Esophagus squamous epithelium (tissue), 5 donors: ENCODE measurements around the gene CDK11A. TPM values are rescaled to one million over a fixed set of nuclear protein-coding genes. Genes with fewer than 3 reads are reported as not detected.
"Not testable (repeated sequence)": the region's sequence is repeated elsewhere in the genome, so short reads cannot be mapped to it uniquely, and the experiment has no call there.

Source experiments
- DNase-seq: peaks from one replicate; lab custom pipeline; 2025; lab: John Stamatoyannopoulos, UW
- H3K27ac ChIP-seq, 4 donors: fragments of 200-600 bp; sonication (generic); one replicate each; pipeline ENCODE4 v1.5.1; 2016 to 2019; ENCODE audit warnings: mild to moderate bottlenecking in 1 of 4
- H3K27me3 ChIP-seq, 4 donors: fragments of 200-600 bp; sonication (generic); 1 replicate in 3 of 4; 2 replicates in 1 of 4; pipeline versions ENCODE4 v1.5.1 to v1.6.0; 2017 to 2021; ENCODE audit warnings: antibody characterized with exemption in 1 of 4
- H3K36me3 ChIP-seq, 3 donors: fragments of 200-600 bp; sonication (generic); one replicate each; pipeline ENCODE4 v1.5.1; 2016 to 2019
- H3K4me1 ChIP-seq, 3 donors: fragments of 200-600 bp; sonication (generic); one replicate each; pipeline ENCODE4 v1.5.1; 2017 to 2019
- H3K4me3 ChIP-seq, 4 donors: fragments of 200-600 bp; sonication (generic); 1 replicate in 3 of 4; 2 replicates in 1 of 4; pipeline ENCODE4 v1.5.1; 2016 to 2019; ENCODE audit warnings: mild to moderate bottlenecking in 2 of 4, moderate library complexity in 1 of 4
- H3K9me3 ChIP-seq, 3 donors: fragments of 200-600 bp; sonication (generic); one replicate each; pipeline ENCODE4 v1.5.1; 2016 to 2019
- CTCF ChIP-seq, 6 experiments: fragments of 450-650 bp in 4 of 6; fragments of 200-600 bp in 2 of 6; sonication (generic) in 2 of 6; IDR thresholded peaks; one replicate each; pipeline ENCODE4 v1.5.1; 2016 to 2019; ENCODE audit warnings: antibody characterized with exemption in 6 of 6, mild to moderate bottlenecking in 4 of 6, moderate library complexity in 4 of 6
- POLR2A ChIP-seq, 4 donors: fragments of 450-650 bp; IDR thresholded peaks; one replicate each; pipeline ENCODE4 v1.6.1; 2017; ENCODE audit warnings: antibody characterized with exemption in 4 of 4, mild to moderate bottlenecking in 4 of 4, moderate library complexity in 3 of 4
- WGBS, 2 donors: methylation state at CpG; one replicate each; pipeline ENCODE4 v1.1.5; 2018; 5-methylcytosine and 5-hydroxymethylcytosine counted together
- intact Hi-C: fragments of 100-400 bp; cut with DNase I; formaldehyde crosslinking; loops from one replicate; pipeline ENCODE4 v1.15.0; 2022
- total RNA-seq, 4 donors: library from RNA; depleted of rRNA; stranded (reverse); fragments of >200 nt; gene quantifications; one replicate each; pipeline ENCODE4 v1.1.0, GENCODE V29; 2016
- donor health status: DM: yes; HTN: yes; CAD: no.

The CDK11A gene
- total RNA-seq, 4 donors from 2014 or later = 12.7 to 32.2 (median 22.4) TPM

GRCh38 chr1:1721201-1721600 is 3.0 kb downstream of the CDK11A start:
- WGBS, 2 donors = 82 to 83% methylated on average over 7 of the region's 7 CpGs
- intact Hi-C loops = no loop called here
- no peak for DNase-seq
- TF ChIP-seq POLR2A (IDR thresholded peaks at IDR 0.05) (no peak), CTCF (IDR thresholded peaks at IDR 0.05) (no peak)
- Histone ChIP-seq H3K4me3 (no peak overlapping the region), H3K27me3 (no peaks in the 10 kb centered on the region), H3K4me1 (peaks cover 0 to 8% (median 0%) of the 10 kb centered on the region in 3 donors), H3K27ac (no peak overlapping the region), H3K36me3 (peaks cover 0 to 44% (median 10%) of the 10 kb centered on the region in 3 donors), H3K9me3 (no peaks in the 10 kb centered on the region)

- H3K9me3 ChIP-seq, DNase-seq, H3K27ac ChIP-seq, intact Hi-C loops, H3K4me1 ChIP-seq, H3K4me3 ChIP-seq, H3K27me3 ChIP-seq: not testable (repeated sequence)
- H3K36me3 ChIP-seq = peaks cover 0 to 50% (median 4%) of the 10 kb centered on the region in 3 donors
- WGBS, 2 donors = 81 to 94% methylated on average over 8 of the region's 18 CpGs
Observed at GRCh38 chr1:1715109-1715883, 8.9 kb downstream of the CDK11A start.

DNA sequence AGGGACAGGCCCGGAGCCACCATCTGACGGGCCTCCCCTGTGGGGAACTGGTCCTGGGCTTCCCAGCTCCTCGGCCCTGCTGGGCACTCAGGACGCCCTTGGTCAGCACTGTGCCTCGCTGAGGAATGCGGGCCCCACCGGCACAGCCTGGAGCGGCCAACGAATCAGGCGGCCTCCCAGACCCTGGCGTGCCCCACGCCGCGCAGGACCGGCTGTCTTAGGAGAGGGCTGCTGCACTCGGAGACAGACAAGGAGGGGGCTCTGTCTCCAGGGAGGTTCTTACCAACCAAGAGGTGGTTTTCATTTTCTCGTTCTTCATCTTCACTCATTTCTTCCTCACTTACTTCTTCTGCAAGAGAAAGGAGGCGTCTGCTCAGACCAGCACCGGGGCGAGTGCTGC is 16.3 kb downstream of the CDK11A start:
- H3K4me1 ChIP-seq, DNase-seq, H3K9me3 ChIP-seq, H3K27ac ChIP-seq, intact Hi-C loops, H3K27me3 ChIP-seq, H3K4me3 ChIP-seq: not testable (repeated sequence)
- H3K36me3 ChIP-seq = peaks cover 0 to 41% (median 12%) of the 10 kb centered on the region in 3 donors
- 100% methylated on average over 2 of the region's 20 CpGs; no CpG with 5 or more reads in 1 of the 2 donors for WGBS, 2 donors

GRCh38 chr1:1707241-1707640 is 16.9 kb downstream of the CDK11A start:
- H3K4me1 ChIP-seq, intact Hi-C loops, H3K27ac ChIP-seq, H3K27me3 ChIP-seq, DNase-seq, H3K9me3 ChIP-seq, H3K4me3 ChIP-seq: not testable (repeated sequence)
- no CpG with 5 or more reads among the region's 23 CpGs for WGBS, 2 donors
- H3K36me3 ChIP-seq = peaks cover 0 to 41% (median 12%) of the 10 kb centered on the region in 3 donors

DNA sequence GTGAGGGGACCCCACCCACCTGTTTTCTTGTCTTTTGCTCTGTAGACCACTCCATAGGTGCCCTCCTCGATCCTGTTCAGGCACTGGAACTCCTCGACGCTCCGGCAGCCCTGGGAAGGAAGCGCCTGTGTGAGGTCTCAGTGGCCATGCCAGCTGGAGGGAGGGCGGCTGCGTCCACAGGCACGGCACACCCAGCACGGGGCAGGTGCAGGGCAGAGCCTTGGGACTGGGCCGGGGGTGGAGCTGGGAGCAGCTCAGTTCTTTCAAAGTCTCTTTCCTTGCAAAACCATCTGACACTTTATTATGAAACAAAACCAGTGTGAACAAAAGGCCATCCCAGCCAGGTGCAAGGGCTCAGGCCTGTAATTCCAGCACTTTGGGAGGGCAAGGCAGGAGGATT is 18.5 kb downstream of the CDK11A start:
- intact Hi-C loops, H3K4me1 ChIP-seq, H3K27ac ChIP-seq, H3K27me3 ChIP-seq, H3K4me3 ChIP-seq, H3K9me3 ChIP-seq, DNase-seq: not testable (repeated sequence)
- WGBS, 2 donors = no CpG with 5 or more reads among the region's 10 CpGs
- H3K36me3 ChIP-seq = peaks cover 0 to 41% (median 12%) of the 10 kb centered on the region in 3 donors

DNA sequence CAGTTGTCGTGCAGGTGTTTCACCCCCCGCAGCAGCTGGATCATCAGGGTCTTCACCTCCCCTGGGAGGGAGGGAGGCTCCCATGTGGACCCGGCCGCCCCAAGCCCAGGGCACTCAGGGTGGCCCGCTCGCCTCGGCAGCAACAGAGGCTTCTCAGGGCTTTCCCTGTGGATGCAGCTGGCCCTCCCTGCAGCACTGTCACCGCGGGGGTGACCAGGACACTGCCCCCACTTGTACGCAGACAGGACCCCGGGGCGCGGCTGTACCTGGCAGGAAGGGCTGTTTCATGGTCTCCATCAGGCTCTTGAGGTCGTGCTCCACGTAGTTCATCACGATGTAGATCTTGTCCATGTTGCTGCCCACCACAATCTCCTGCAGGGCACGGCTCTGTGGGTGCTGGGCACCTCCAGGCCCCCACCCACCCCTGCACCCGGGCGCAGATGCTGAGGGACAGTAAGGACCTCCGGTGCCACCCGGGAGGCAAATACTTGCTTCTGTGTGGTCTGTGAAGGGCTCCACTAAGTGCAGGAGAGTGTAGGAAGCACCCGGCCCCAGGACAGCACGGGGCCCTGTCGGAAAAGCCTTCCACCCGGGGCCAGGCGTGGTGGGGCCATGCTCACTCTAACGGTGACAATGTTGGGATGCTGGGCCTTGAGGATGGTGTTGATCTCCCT is 19.7 kb downstream of the CDK11A start:
- H3K4me1 ChIP-seq, intact Hi-C loops, DNase-seq, H3K27me3 ChIP-seq, H3K27ac ChIP-seq, H3K4me3 ChIP-seq, H3K9me3 ChIP-seq: not testable (repeated sequence)
- peaks cover 0 to 41% (median 12%) of the 10 kb centered on the region in 3 donors for H3K36me3 ChIP-seq
- 80 to 97% methylated on average over 2 to 6 of the region's 27 CpGs for WGBS, 2 donors

DNA sequence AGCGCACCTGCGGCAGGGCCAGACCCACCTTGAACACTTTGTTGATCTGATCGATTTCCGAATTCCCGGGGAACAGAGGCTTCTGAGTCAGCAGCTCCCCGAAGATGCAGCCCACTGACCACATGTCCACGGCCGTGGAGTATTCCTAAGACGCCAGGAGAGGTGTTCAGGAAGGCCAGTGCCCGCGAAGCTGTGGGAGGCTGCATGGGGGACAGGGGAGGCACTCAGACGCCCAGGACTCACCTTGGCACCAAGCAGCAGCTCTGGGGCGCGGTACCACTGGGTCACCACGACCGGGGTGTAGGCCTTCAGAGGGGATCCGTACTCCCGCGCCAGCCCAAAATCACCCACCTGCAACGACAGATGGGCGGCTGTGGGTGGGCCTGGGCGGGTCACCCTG is 20.4 kb downstream of the CDK11A start:
- no peaks in the 10 kb centered on the region for H3K4me1 ChIP-seq
- H3K27ac ChIP-seq = no peak overlapping the region
- no peaks in the 10 kb centered on the region for H3K9me3 ChIP-seq
- peaks cover 0 to 41% (median 12%) of the 10 kb centered on the region in 3 donors for H3K36me3 ChIP-seq
- 85 to 100% methylated on average over 5 to 13 of the region's 22 CpGs for WGBS, 2 donors
- no peak overlapping the region for H3K4me3 ChIP-seq
- DNase-seq = no peak
- intact Hi-C loops = no loop called here
- TF ChIP-seq POLR2A (IDR thresholded peaks at IDR 0.05) (no peak), CTCF (IDR thresholded peaks at IDR 0.05) (no peak)
- no peaks in the 10 kb centered on the region for H3K27me3 ChIP-seq

GRCh38 chr1:1702506-1702905 is 21.7 kb downstream of the CDK11A start:
- WGBS, 2 donors = 63% methylated on average over 3 of the region's 18 CpGs; no CpG with 5 or more reads in 1 of the 2 donors
- H3K4me1 ChIP-seq, H3K27me3 ChIP-seq, DNase-seq, H3K9me3 ChIP-seq, intact Hi-C loops, H3K27ac ChIP-seq, H3K4me3 ChIP-seq: not testable (repeated sequence)
- H3K36me3 ChIP-seq = peaks cover 0 to 32% (median 12%) of the 10 kb centered on the region in 3 donors

- H3K36me3 ChIP-seq = peaks cover 0 to 17% (median 12%) of the 10 kb centered on the region in 3 donors
- H3K4me3 ChIP-seq, H3K27ac ChIP-seq, H3K4me1 ChIP-seq, H3K9me3 ChIP-seq, DNase-seq, H3K27me3 ChIP-seq, intact Hi-C loops: not testable (repeated sequence)
- WGBS, 2 donors = no CpG with 5 or more reads among the region's 33 CpGs
Observed at GRCh38 chr1:1700557-1700956, 23.6 kb downstream of the CDK11A start.

- peaks cover 0 to 17% (median 12%) of the 10 kb centered on the region in 3 donors for H3K36me3 ChIP-seq
- DNase-seq, intact Hi-C loops, H3K9me3 ChIP-seq, H3K27me3 ChIP-seq, H3K4me1 ChIP-seq, H3K27ac ChIP-seq, H3K4me3 ChIP-seq: not testable (repeated sequence)
- no CpG with 5 or more reads among the region's 45 CpGs for WGBS, 2 donors
Observed at GRCh38 chr1:1700067-1700466, 24.1 kb downstream of the CDK11A start.

DNA sequence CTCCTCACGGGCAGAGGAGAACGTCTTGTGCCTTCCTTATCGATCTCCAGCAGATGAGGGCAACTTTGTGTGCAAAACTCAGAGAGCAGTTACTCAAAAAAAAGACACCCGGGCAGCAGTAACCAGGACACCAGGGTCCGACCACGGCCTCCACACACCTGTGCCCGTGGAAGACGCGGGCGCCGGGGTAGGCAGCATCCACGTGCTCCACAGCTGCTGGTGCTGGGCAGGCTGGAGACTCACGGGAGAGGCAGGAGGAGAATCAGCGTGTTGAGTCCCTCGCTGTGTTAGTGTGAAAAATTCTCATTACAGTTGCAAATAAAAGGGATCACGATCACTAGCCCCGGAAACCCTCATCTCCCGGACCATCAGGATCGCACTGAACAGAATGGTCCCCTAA is 25.1 kb downstream of the CDK11A start:
- H3K4me1 ChIP-seq, H3K36me3 ChIP-seq, intact Hi-C loops, H3K4me3 ChIP-seq, H3K27me3 ChIP-seq, H3K9me3 ChIP-seq, DNase-seq, H3K27ac ChIP-seq: not testable (repeated sequence)
- no CpG with 5 or more reads among the region's 19 CpGs for WGBS, 2 donors
